ENCODE data around the gene CTAGE15. TPM values are rescaled to one million over a fixed set of nuclear protein-coding genes. Genes with fewer than 3 reads are reported as not detected.
"Not testable (repeated sequence)": the region's sequence is repeated elsewhere in the genome, so short reads cannot be mapped to it uniquely, and the experiment has no call there.

The CTAGE15 gene
- total and polyA plus RNA-seq, 7 donors: 0.22 TPM; not detected in 6

- H3K9me3 ChIP-seq; H3K4me3 ChIP-seq; H3K36me3 ChIP-seq (ENCODE audit: insufficient read depth in 1 of 2, low read depth in 1 of 2); H3K27me3 ChIP-seq (ENCODE audit: insufficient read depth in 3 of 3, low read length in 2 of 3); DNase-seq; H3K27ac ChIP-seq; intact Hi-C loops (cut with DNase I); ATAC-seq; H3K4me1 ChIP-seq: not testable (repeated sequence)
- WGBS, 3 donors: 83 to 90% (median 85%) methylated on average over 2 of the region's 3 CpGs
These were observed 16.6 kb downstream of the CTAGE15 start for GRCh38 chr7:143588183-143588582.

DNA sequence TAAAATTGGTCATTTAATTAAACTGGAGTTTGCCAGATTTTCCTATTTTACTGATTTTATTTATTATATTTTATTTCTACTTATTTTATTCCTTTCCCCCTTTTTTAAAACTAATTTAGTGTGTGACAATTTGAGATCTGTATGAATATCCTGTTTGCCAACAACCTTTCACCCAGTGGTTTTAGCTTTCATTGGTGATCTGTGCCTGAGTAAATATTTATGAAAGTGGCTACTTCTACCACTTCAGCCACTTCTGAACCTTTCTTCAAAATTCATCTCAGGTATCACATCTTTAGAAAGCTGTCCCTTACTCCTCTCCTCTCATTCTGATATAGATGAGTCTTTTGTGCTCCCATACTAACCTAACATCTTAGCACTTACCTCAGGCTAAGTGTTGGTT lies 18.3 kb downstream of the CTAGE15 start:
- ATAC-seq; H3K27ac ChIP-seq; H3K9me3 ChIP-seq; intact Hi-C loops (cut with DNase I); H3K27me3 ChIP-seq (ENCODE audit: insufficient read depth in 3 of 3, low read length in 2 of 3); H3K4me3 ChIP-seq; DNase-seq; H3K36me3 ChIP-seq (ENCODE audit: insufficient read depth in 1 of 2, low read depth in 1 of 2); H3K4me1 ChIP-seq: not testable (repeated sequence)

DNA sequence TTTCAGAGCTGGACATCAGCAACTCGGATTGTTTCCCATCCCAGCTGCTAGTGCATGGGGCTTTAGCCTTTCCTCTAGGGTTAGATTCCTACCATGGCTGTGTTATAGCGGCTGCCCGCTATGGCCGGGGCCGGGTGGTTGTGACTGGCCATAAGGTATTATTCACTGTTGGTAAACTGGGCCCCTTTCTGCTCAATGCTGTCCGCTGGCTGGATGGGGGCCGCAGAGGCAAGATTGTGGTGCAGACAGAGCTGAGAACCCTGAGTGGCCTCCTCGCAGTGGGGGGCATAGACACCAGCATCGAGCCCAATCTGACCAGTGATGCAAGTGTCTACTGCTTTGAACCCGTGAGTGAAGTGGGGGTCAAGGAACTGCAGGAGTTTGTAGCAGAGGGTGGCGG lies 26.5 kb downstream of the CTAGE15 start:
- WGBS, 3 donors: 92 to 100% (median 93%) methylated on average over 4 of the region's 11 CpGs
- intact Hi-C loops (cut with DNase I): not testable (repeated sequence)

GRCh38 chr7:143603549-143603948 lies 31.9 kb downstream of the CTAGE15 start:
- peak; percentile 52 to 84 (median 62) for ATAC-seq
- H3K9me3 ChIP-seq; H3K27me3 ChIP-seq (ENCODE audit: insufficient read depth in 3 of 3, low read length in 2 of 3); DNase-seq; H3K4me3 ChIP-seq; intact Hi-C loops (cut with DNase I); H3K4me1 ChIP-seq; H3K27ac ChIP-seq; H3K36me3 ChIP-seq (ENCODE audit: insufficient read depth in 1 of 2, low read depth in 1 of 2): not testable (repeated sequence)
- no CpG with 5 or more reads among the region's 2 CpGs for WGBS, 3 donors

More for the DNA sequence above, 26.5 kb downstream of the CTAGE15 start:
- not testable (repeated sequence) for H3K36me3 ChIP-seq (ENCODE audit: insufficient read depth in 1 of 2, low read depth in 1 of 2); H3K9me3 ChIP-seq; ATAC-seq; H3K4me3 ChIP-seq; H3K27me3 ChIP-seq (ENCODE audit: insufficient read depth in 3 of 3, low read length in 2 of 3); H3K27ac ChIP-seq; H3K4me1 ChIP-seq
- DNase-seq: peak in 1 of 2 donors; percentile 27

DNA sequence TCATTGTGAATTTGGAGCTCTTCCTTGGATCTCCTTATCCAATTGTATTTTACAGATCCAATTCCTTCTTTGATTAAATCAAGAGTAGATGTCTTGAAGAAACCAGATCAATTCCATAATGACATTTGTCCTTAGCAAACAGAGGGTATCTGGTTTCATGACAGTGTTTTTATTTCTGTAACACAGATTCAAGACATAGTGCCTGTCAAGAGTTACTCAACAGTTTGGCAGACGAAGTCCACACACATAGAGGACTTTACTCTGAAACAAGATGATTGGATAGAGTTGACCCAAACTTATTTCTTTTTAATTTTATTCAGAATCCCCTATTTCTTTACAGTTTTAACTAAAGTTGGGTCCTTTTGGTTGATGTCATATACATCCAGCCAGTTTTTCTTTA lies 34.5 kb downstream of the CTAGE15 start:
- H3K9me3 ChIP-seq; H3K4me3 ChIP-seq; H3K4me1 ChIP-seq; DNase-seq; H3K27ac ChIP-seq; H3K36me3 ChIP-seq (ENCODE audit: insufficient read depth in 1 of 2, low read depth in 1 of 2); H3K27me3 ChIP-seq (ENCODE audit: insufficient read depth in 3 of 3, low read length in 2 of 3); intact Hi-C loops (cut with DNase I): not testable (repeated sequence)
- no CpG with 5 or more reads among the region's 1 CpG for WGBS, 3 donors
- ATAC-seq: peak; percentile 71 to 88 (median 79)

GRCh38 chr7:143615545-143615944 lies 43.9 kb downstream of the CTAGE15 start:
- H3K36me3 ChIP-seq (ENCODE audit: insufficient read depth in 1 of 2, low read depth in 1 of 2); intact Hi-C loops (cut with DNase I); H3K27ac ChIP-seq; DNase-seq; H3K4me3 ChIP-seq; H3K4me1 ChIP-seq; H3K27me3 ChIP-seq (ENCODE audit: insufficient read depth in 3 of 3, low read length in 2 of 3); H3K9me3 ChIP-seq; ATAC-seq: not testable (repeated sequence)
- WGBS, 3 donors: 96 to 100% (median 97%) methylated on average over 2 to 3 of the region's 6 CpGs

GRCh38 chr7:143617204-143617603 lies 45.6 kb downstream of the CTAGE15 start:
- H3K27me3 ChIP-seq (ENCODE audit: insufficient read depth in 3 of 3, low read length in 2 of 3); H3K4me3 ChIP-seq; H3K27ac ChIP-seq; H3K9me3 ChIP-seq; DNase-seq; H3K4me1 ChIP-seq; H3K36me3 ChIP-seq (ENCODE audit: insufficient read depth in 1 of 2, low read depth in 1 of 2); intact Hi-C loops (cut with DNase I): not testable (repeated sequence)
- ATAC-seq: peak; percentile 67 to 82 (median 76)
- no CpG with 5 or more reads among the region's 1 CpG for WGBS, 3 donors

DNA sequence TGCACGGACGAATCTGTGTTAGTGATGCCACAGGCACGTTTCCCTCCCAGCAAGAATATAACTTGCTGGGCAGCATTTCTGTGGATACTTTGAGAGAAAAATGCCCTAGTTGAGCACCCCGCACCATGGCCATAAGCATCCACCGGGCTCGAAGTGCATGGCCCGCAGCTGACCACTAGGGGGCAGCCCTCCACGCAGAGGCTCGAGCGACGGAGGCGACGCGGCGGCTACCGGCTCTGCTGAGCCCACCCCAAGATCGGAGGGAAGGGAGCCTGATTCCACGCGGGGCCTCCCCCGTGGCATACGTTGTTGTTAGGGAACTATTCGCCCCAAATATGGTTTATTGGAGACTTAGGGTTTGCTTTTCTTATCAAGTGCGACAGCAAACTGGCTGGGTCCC lies 48.5 kb downstream of the CTAGE15 start:
- intact Hi-C loops (cut with DNase I); H3K9me3 ChIP-seq; H3K36me3 ChIP-seq (ENCODE audit: insufficient read depth in 1 of 2, low read depth in 1 of 2); H3K27me3 ChIP-seq (ENCODE audit: insufficient read depth in 3 of 3, low read length in 2 of 3); H3K27ac ChIP-seq; H3K4me1 ChIP-seq; H3K4me3 ChIP-seq: not testable (repeated sequence)
- peak in 1 of 2 donors; percentile 64 for DNase-seq
- TF ChIP-seq CTCF (IDR thresholded peaks at IDR 0.05): peak; percentile 37
- peak; percentile 61 to 75 (median 68) for ATAC-seq
- 2% methylated on average over 8 of the region's 23 CpGs; no CpG with 5 or more reads in 2 of the 3 donors for WGBS, 3 donors

- ATAC-seq (peak; percentile 91 to 95 (median 92)), DNase-seq (peak in 1 of 2 donors; percentile 71)
- peak within 1 kb of the TSS; percentile 28 for H3K4me3 ChIP-seq
- H3K27me3 ChIP-seq (ENCODE audit: insufficient read depth in 3 of 3, low read length in 2 of 3); H3K9me3 ChIP-seq; H3K36me3 ChIP-seq (ENCODE audit: insufficient read depth in 1 of 2, low read depth in 1 of 2); intact Hi-C loops (cut with DNase I); H3K27ac ChIP-seq; H3K4me1 ChIP-seq: not testable (repeated sequence)
- WGBS, 3 donors: 2% methylated on average over 13 of the region's 38 CpGs; no CpG with 5 or more reads in 2 of the 3 donors
These were observed 49.0 kb downstream of the CTAGE15 start, which contains the start of gene TCAF2 for GRCh38 chr7:143620646-143621045. Gene TCAF2 (plus strand): TSS chr7:143620974.

- H3K4me1 ChIP-seq; H3K9me3 ChIP-seq; H3K36me3 ChIP-seq (ENCODE audit: insufficient read depth in 1 of 2, low read depth in 1 of 2); H3K27ac ChIP-seq; intact Hi-C loops (cut with DNase I); H3K4me3 ChIP-seq; H3K27me3 ChIP-seq (ENCODE audit: insufficient read depth in 3 of 3, low read length in 2 of 3); DNase-seq: not testable (repeated sequence)
- no CpG with 5 or more reads among the region's 16 CpGs for WGBS, 3 donors
- peak in 1 of 4 donors; percentile 4 for ATAC-seq
These were observed 49.6 kb downstream of the CTAGE15 start for GRCh38 chr7:143621175-143621574.

DNA sequence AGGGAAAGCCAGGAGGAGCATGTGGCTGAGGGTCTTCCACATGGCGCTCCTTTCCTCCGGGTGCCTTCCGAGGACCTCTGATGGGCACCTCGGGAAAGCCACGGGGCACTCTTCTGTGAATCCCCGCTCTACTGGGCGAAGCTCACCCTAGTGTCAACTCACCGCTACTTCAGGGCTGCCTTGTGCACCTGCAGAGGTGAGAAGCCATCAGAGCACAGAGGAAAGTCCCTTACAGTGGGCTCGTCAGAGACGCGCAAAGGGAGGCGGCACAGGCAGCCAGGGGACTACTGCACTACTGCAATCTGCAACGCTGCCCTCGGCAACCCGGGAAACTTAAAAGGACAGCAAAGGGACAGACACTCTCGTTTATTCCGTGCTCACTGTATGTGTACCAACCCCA lies 50.5 kb downstream of the CTAGE15 start:
- ATAC-seq; intact Hi-C loops (cut with DNase I); H3K36me3 ChIP-seq (ENCODE audit: insufficient read depth in 1 of 2, low read depth in 1 of 2); H3K27me3 ChIP-seq (ENCODE audit: insufficient read depth in 3 of 3, low read length in 2 of 3); H3K9me3 ChIP-seq; H3K4me3 ChIP-seq; H3K27ac ChIP-seq; H3K4me1 ChIP-seq; DNase-seq: not testable (repeated sequence)
- WGBS, 3 donors: no CpG with 5 or more reads among the region's 17 CpGs
